Type B pancreatic cell (in vitro differentiated cells): ENCODE data around the gene PDE3B. TPM values are rescaled to one million over a fixed set of nuclear protein-coding genes. Genes with fewer than 3 reads are reported as not detected.
"Not testable (repeated sequence)": the region's sequence is repeated elsewhere in the genome, so short reads cannot be mapped to it uniquely, and the experiment has no call there.

Experiments used
- DNase-seq: peaks from one replicate; pipeline ENCODE4 v3.0.0; 2021; ENCODE audit warnings: mixed read lengths; ENCODE audit not compliant: unreplicated experiment; ENCODE audit errors: extremely low spot score
- H3K27ac Mint-ChIP-seq: 2 replicates; pipeline ENCODE4 v1.8.0; 2021; ENCODE audit warnings: mild to moderate bottlenecking, mixed read lengths
- H3K27me3 Mint-ChIP-seq: 2 replicates; pipeline ENCODE4 v1.8.0; 2021; ENCODE audit warnings: mixed read lengths
- H3K36me3 Mint-ChIP-seq: 2 replicates; pipeline ENCODE4 v1.8.0; 2021; ENCODE audit warnings: mixed read lengths
- H3K4me1 Mint-ChIP-seq: one replicate; pipeline ENCODE4 v1.8.0; 2021; ENCODE audit warnings: mixed read lengths; ENCODE audit not compliant: unreplicated experiment
- H3K4me3 Mint-ChIP-seq: 2 replicates; pipeline ENCODE4 v1.8.0; 2021; ENCODE audit warnings: mild to moderate bottlenecking, mixed read lengths
- H3K9me3 Mint-ChIP-seq: 2 replicates; pipeline ENCODE4 v1.8.0; 2021; ENCODE audit warnings: mixed read lengths
- CTCF ChIP-seq: fragments of 200-600 bp; sonication (generic); conservative IDR thresholded peaks from 2 replicates; pipeline ENCODE4 v1.5.0; 2021; ENCODE audit warnings: antibody characterized with exemption, mild to moderate bottlenecking
- total RNA-seq: library from RNA; stranded (reverse); gene quantifications from 2 replicates; pipeline ENCODE4 v1.2.1, GENCODE V29; 2021; ENCODE audit warnings: low replicate concordance

PDE3B gene
- total RNA-seq, 1 donor from 2014 or later, result 16.6 TPM

- no peak for DNase-seq
- no peak for TF ChIP-seq CTCF
- H3K4me1 Mint-ChIP-seq, result peaks cover 3% of the 10 kb centered on the region
- no peak overlapping the region for H3K4me3 Mint-ChIP-seq
- no peaks in the 10 kb centered on the region for H3K36me3 Mint-ChIP-seq
- no peaks in the 10 kb centered on the region for H3K27me3 Mint-ChIP-seq
- H3K27ac Mint-ChIP-seq, result no peak overlapping the region
- no peaks in the 10 kb centered on the region for H3K9me3 Mint-ChIP-seq
Observed at GRCh38 chr11:14727215-14727614, 83.6 kb downstream of the PDE3B start.

GRCh38 chr11:14727746-14728145, 84.1 kb downstream of the PDE3B start:
- DNase-seq, result no peak
- H3K4me3 Mint-ChIP-seq, result no peak overlapping the region
- H3K9me3 Mint-ChIP-seq, result no peaks in the 10 kb centered on the region
- H3K27me3 Mint-ChIP-seq, result no peaks in the 10 kb centered on the region
- peaks cover 3% of the 10 kb centered on the region for H3K4me1 Mint-ChIP-seq
- H3K27ac Mint-ChIP-seq, result no peak overlapping the region
- H3K36me3 Mint-ChIP-seq, result no peaks in the 10 kb centered on the region
- no peak for TF ChIP-seq CTCF

GRCh38 chr11:14740539-14740938, 96.9 kb downstream of the PDE3B start:
- H3K27me3 Mint-ChIP-seq, H3K4me3 Mint-ChIP-seq, DNase-seq: not testable (repeated sequence)

GRCh38 chr11:14741195-14741594, 97.6 kb downstream of the PDE3B start:
- TF ChIP-seq CTCF, result no peak
- Mint-ChIP-seq H3K9me3 (peaks cover 9% of the 10 kb centered on the region), H3K36me3 (no peaks in the 10 kb centered on the region), H3K4me3 (no peak overlapping the region), H3K4me1 (no peaks in the 10 kb centered on the region), H3K27me3 (no peaks in the 10 kb centered on the region), H3K27ac (no peak overlapping the region)
- no peak for DNase-seq

More at GRCh38 chr11:14740539-14740938, 96.9 kb downstream of the PDE3B start:
- not testable (repeated sequence) for H3K36me3 Mint-ChIP-seq, H3K4me1 Mint-ChIP-seq, H3K27ac Mint-ChIP-seq, H3K9me3 Mint-ChIP-seq

- Mint-ChIP-seq H3K27ac (no peak overlapping the region), H3K4me1 (peaks cover 10% of the 10 kb centered on the region), H3K9me3 (peaks cover 9% of the 10 kb centered on the region), H3K36me3 (no peaks in the 10 kb centered on the region), H3K4me3 (no peak overlapping the region), H3K27me3 (no peaks in the 10 kb centered on the region)
- no peak for DNase-seq
- TF ChIP-seq CTCF, result no peak
Observed at GRCh38 chr11:14742849-14743559, 99.4 kb downstream of the PDE3B start.

- peaks cover 10% of the 10 kb centered on the region for H3K4me1 Mint-ChIP-seq
- not testable (repeated sequence) for H3K27me3 Mint-ChIP-seq, H3K36me3 Mint-ChIP-seq
Observed at GRCh38 chr11:14743667-14744066, 100.1 kb downstream of the PDE3B start.

More at GRCh38 chr11:14743667-14744066, 100.1 kb downstream of the PDE3B start:
- H3K4me3 Mint-ChIP-seq, H3K27ac Mint-ChIP-seq, DNase-seq, H3K9me3 Mint-ChIP-seq: not testable (repeated sequence)
